Parathyroid adenoma (tissue), 2 donors: ENCODE measurements around the gene FNDC1.

Experiments
- H2AFZ ChIP-seq: fragments of 300-600 bp; sonication (generic); one replicate; pipeline ENCODE4 v1.7.0; 2017; ENCODE audit warnings: antibody characterized with exemption, mild to moderate bottlenecking
- H3K27ac ChIP-seq: fragments of 300-600 bp; sonication (generic); one replicate; pipeline ENCODE4 v1.7.0; 2017
- H3K27me3 ChIP-seq: fragments of 300-600 bp; sonication (generic); one replicate; pipeline ENCODE4 v1.7.0; 2017; ENCODE audit warnings: low read length; ENCODE audit not compliant: control insufficient read depth, insufficient read depth
- H3K36me3 ChIP-seq: fragments of 300-600 bp; sonication (generic); one replicate; pipeline ENCODE4 v1.7.0; 2017; ENCODE audit warnings: low read length; ENCODE audit not compliant: control insufficient read depth, insufficient read depth
- H3K4me1 ChIP-seq: fragments of 300-600 bp; sonication (generic); one replicate; pipeline ENCODE4 v1.7.0; 2017; ENCODE audit warnings: control low read depth
- H3K4me2 ChIP-seq: fragments of 300-600 bp; sonication (generic); one replicate; pipeline ENCODE4 v1.7.0; 2017; ENCODE audit warnings: low read length
- H3K4me3 ChIP-seq: fragments of 300-600 bp; sonication (generic); one replicate; pipeline ENCODE4 v1.7.0; 2017; ENCODE audit warnings: low read depth, low read length
- H3K79me2 ChIP-seq: fragments of 300-600 bp; sonication (generic); one replicate; pipeline ENCODE4 v1.7.0; 2017; ENCODE audit warnings: control low read depth
- H3K9ac ChIP-seq: fragments of 300-600 bp; sonication (generic); one replicate; pipeline ENCODE4 v1.7.0; 2017; ENCODE audit warnings: mild to moderate bottlenecking
- H3K9me3 ChIP-seq: fragments of 300-600 bp; sonication (generic); one replicate; pipeline ENCODE4 v1.7.0; 2017; ENCODE audit warnings: low read length; ENCODE audit not compliant: control insufficient read depth
- TF ChIP-seq, protein P1 (sequence below): fragments of 300-600 bp; sonication (generic); IDR thresholded peaks from one replicate; pipeline ENCODE4 v1.7.0; 2017; ENCODE audit warnings: antibody characterized with exemption, mild to moderate bottlenecking
- donor health status: primary hyperparathyroidism.

FNDC1 gene

DNA sequence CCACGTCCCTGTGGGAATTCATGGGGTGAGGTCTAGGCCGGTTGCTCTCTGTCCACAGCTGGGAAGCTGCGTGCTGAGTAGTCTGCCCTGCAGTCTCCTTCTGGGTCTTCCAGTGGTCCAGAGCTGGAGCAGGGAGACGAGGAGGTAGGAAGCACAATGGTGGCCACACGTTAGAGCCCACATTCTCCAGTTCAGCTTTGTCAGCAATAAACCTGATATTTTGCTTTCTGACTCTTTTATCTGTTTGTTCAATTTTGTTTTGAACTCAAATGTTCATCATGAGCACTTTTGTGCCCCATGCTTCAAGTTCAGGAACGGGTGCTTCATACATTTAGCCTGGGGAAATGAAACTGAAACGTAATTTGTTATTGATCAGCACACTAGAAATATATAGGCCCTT lies 21.3 kb downstream of the FNDC1 start:
- TF ChIP-seq, protein P1, sequence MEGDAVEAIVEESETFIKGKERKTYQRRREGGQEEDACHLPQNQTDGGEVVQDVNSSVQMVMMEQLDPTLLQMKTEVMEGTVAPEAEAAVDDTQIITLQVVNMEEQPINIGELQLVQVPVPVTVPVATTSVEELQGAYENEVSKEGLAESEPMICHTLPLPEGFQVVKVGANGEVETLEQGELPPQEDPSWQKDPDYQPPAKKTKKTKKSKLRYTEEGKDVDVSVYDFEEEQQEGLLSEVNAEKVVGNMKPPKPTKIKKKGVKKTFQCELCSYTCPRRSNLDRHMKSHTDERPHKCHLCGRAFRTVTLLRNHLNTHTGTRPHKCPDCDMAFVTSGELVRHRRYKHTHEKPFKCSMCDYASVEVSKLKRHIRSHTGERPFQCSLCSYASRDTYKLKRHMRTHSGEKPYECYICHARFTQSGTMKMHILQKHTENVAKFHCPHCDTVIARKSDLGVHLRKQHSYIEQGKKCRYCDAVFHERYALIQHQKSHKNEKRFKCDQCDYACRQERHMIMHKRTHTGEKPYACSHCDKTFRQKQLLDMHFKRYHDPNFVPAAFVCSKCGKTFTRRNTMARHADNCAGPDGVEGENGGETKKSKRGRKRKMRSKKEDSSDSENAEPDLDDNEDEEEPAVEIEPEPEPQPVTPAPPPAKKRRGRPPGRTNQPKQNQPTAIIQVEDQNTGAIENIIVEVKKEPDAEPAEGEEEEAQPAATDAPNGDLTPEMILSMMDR: no peak
- H3K4me3 ChIP-seq: no peak overlapping the region
- H3K36me3 ChIP-seq: no peaks in the 10 kb centered on the region
- H3K4me1 ChIP-seq: no peaks in the 10 kb centered on the region
- H3K79me2 ChIP-seq: no peaks in the 10 kb centered on the region
- no peak overlapping the region for H3K27ac ChIP-seq
- H2AFZ ChIP-seq: no peak overlapping the region
- H3K27me3 ChIP-seq: no peaks in the 10 kb centered on the region
- no peak overlapping the region for H3K9ac ChIP-seq
- no peaks in the 10 kb centered on the region for H3K9me3 ChIP-seq
- no peak overlapping the region for H3K4me2 ChIP-seq

DNA sequence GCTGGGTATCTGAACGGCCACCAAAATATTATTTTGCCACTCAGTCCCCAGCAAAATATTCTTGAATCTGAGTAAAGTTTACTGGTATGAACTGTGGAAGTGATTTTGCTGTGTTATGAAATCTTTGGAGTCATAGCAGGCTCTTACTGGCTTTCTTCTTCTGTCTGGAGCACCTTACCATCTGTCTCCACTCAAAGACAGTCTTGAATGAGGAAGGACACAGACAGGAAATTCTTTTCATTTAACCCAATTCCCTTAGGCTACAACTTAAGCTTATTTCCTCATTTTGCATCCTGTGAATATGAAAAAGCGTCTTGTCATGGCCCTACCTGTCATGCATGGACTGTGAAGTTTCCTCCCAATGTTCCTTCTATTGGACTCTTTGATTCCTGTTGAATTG lies 24.7 kb downstream of the FNDC1 start:
- H3K79me2 ChIP-seq: no peaks in the 10 kb centered on the region
- no peaks in the 10 kb centered on the region for H3K36me3 ChIP-seq
- H3K4me1 ChIP-seq: no peaks in the 10 kb centered on the region
- no peaks in the 10 kb centered on the region for H3K9me3 ChIP-seq
- no peak overlapping the region for H3K4me3 ChIP-seq
- H3K27me3 ChIP-seq: no peaks in the 10 kb centered on the region
- TF ChIP-seq, protein P1: no peak
- no peak overlapping the region for H3K9ac ChIP-seq
- H3K4me2 ChIP-seq: no peak overlapping the region
- no peak overlapping the region for H3K27ac ChIP-seq
- no peak overlapping the region for H2AFZ ChIP-seq

DNA sequence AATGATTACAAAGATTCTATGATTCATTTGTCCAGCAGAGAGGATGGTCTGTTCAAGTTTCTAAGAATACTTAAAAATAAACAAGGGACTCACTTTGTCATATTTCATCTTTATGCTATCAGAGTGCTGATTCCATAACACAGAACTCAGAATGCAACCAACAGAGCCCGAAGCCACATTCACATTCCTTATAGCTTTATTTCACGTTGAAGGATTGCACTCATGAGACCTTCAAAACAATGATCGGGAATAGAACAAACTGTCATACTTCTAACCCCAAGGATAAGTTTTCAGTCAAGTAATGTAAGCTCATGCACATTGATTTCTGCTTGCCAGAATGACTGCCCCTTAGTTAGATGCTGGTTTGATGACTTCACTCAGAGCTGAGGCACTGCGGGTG lies 25.2 kb downstream of the FNDC1 start:
- Histone ChIP-seq H3K27me3 (no peaks in the 10 kb centered on the region), H3K79me2 (no peaks in the 10 kb centered on the region), H3K4me3 (no peak overlapping the region), H3K36me3 (no peaks in the 10 kb centered on the region), H2AFZ (no peak overlapping the region), H3K9ac (no peak overlapping the region), H3K9me3 (no peaks in the 10 kb centered on the region), H3K27ac (no peak overlapping the region), H3K4me2 (no peak overlapping the region), H3K4me1 (no peaks in the 10 kb centered on the region)
- TF ChIP-seq, protein P1: no peak

DNA sequence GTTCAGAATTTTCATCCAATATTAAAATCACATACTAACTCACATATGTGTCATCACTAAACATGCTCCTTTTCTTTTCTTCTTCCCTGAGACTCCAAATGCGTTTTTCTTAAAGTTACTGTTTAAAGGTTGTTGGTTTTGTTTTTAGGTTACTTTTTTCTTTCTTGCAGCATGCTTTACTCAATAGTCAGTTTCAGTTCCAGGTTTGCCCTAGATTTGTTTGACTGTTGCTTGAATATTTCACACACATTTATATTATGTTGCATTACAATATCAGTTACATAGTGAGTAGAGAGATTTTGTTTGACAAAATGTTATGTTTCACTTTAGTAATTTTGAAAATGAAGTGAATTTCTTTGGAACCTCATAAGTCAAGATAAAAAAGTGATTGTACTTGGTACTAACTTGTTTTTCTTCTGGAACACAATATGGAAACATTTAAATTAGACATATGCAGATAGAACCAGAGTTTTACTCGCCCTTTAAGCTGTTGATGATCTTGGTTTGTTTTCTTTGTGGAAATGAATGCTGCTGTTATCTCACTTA lies 27.3 kb downstream of the FNDC1 start:
- TF ChIP-seq, protein P1: no peak
- no peak overlapping the region for H3K27ac ChIP-seq
- H3K4me2 ChIP-seq: no peak overlapping the region
- H3K4me3 ChIP-seq: no peak overlapping the region
- no peaks in the 10 kb centered on the region for H3K9me3 ChIP-seq
- no peak overlapping the region for H3K9ac ChIP-seq
- H3K4me1 ChIP-seq: no peaks in the 10 kb centered on the region
- no peaks in the 10 kb centered on the region for H3K79me2 ChIP-seq
- no peaks in the 10 kb centered on the region for H3K36me3 ChIP-seq
- H2AFZ ChIP-seq: no peak overlapping the region
- H3K27me3 ChIP-seq: no peaks in the 10 kb centered on the region

DNA sequence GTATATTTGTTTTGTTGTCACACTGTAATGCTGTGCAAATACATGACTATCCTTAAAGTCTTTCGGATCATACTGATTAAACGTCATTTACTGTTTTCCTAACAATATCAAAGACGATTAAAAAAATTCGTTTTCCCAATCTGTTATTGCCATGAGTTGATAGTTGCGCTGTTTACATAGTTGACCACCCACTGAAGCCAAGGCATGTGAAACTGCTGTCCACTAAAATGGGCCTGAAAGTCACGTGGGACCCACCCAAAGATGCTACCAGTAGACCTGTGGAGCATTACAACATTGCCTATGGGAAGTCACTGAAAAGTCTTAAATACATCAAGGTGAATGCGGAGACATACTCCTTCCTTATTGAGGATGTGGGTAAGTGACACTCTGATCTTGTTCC lies 28.1 kb downstream of the FNDC1 start:
- Histone ChIP-seq H3K36me3 (no peaks in the 10 kb centered on the region), H3K4me1 (no peaks in the 10 kb centered on the region), H3K9ac (no peak overlapping the region), H3K4me2 (no peak overlapping the region), H3K27me3 (no peaks in the 10 kb centered on the region), H3K4me3 (no peak overlapping the region), H3K27ac (no peak overlapping the region), H3K9me3 (no peaks in the 10 kb centered on the region), H3K79me2 (no peaks in the 10 kb centered on the region), H2AFZ (no peak overlapping the region)
- TF ChIP-seq, protein P1: no peak
